Mucosa of descending colon (tissue), 3 donors: ENCODE measurements around the gene ARHGAP26. TPM values are rescaled to one million over a fixed set of nuclear protein-coding genes. Genes with fewer than 3 reads are reported as not detected.

Experiments
- ATAC-seq: fragments of 200-7000 bp; cut with Tn5 transposase; one replicate; pipeline ENCODE4 v1.9.1; 2020; ENCODE audit warnings: mild to moderate bottlenecking, moderate library complexity
- DNase-seq, 3 donors: peaks; one replicate each; pipeline ENCODE4 v3.0.0-alpha.2; 2020
- H3K36me3 ChIP-seq: fragments of 200-600 bp; one replicate; pipeline ENCODE4 v1.8.0; 2021; ENCODE audit warnings: low read depth, mild to moderate bottlenecking
- H3K4me1 ChIP-seq: fragments of 200-600 bp; one replicate; pipeline ENCODE4 v1.8.0; 2021; ENCODE audit warnings: low read depth, mild to moderate bottlenecking
- H3K4me3 ChIP-seq: fragments of 200-600 bp; one replicate; pipeline ENCODE4 v1.8.0; 2021; ENCODE audit warnings: mild to moderate bottlenecking
- H3K9me3 ChIP-seq: fragments of 200-600 bp; one replicate; pipeline ENCODE4 v1.8.0; 2021; ENCODE audit warnings: mild to moderate bottlenecking
- CTCF ChIP-seq: fragments of 200-600 bp; IDR thresholded peaks from one replicate; pipeline ENCODE4 v1.8.0; 2022; ENCODE audit warnings: antibody characterized with exemption, mild to moderate bottlenecking
- intact Hi-C, 2 donors: fragments of 100-400 bp; cut with DNase I in 1 of 2; cut with micrococcal nuclease in 1 of 2; formaldehyde crosslinking; loops; one replicate each; pipeline versions ENCODE4 v1.11.0 to v1.11.1; 2022; cut with DNase I, micrococcal nuclease
- total RNA-seq, 3 donors: library from RNA; stranded (reverse); fragmentation: NEBNext Ultra II Directional in 2 of 3; extraction: Animal tissue kit (Norgen Biotek cat#: 25700) in 2 of 3; gene quantifications; one replicate each; pipeline versions ENCODE4 v1.2.1 to v1.2.4, GENCODE V29; 2021 to 2023
- donor health status: DM: no; HTN: no; CAD: no; lungs with moderate emphysema.
- donor health status: DM: no; HTN: no; CAD: no.
- donor health status: DM: no; HTN: yes; CAD: no.

The ARHGAP26 gene
- total RNA-seq, 3 donors from 2014 or later, result 52.9 to 96.0 (median 67.8) TPM

- TF ChIP-seq CTCF, result no peak
- no peak for ATAC-seq
- no peaks in the 10 kb centered on the region for H3K9me3 ChIP-seq
- DNase-seq, result no peak
- H3K36me3 ChIP-seq, result no peaks in the 10 kb centered on the region
- peaks cover 11% of the 10 kb centered on the region for H3K4me1 ChIP-seq
- intact Hi-C loops, result loop anchor here in 1 of 2 donors (10.0 kb wide), 1 partner anchor 85 kb away; the partner anchor contains the start of gene ARHGAP26
- H3K4me3 ChIP-seq, result no peak overlapping the region
Measured at GRCh38 chr5:142860270-142860669, 90.1 kb downstream of the ARHGAP26 start.

GRCh38 chr5:142861011-142861410, 90.8 kb downstream of the ARHGAP26 start:
- no peak for TF ChIP-seq CTCF
- ATAC-seq (peak; percentile 60), DNase-seq (no peak)
- Histone ChIP-seq H3K4me3 (no peak overlapping the region), H3K4me1 (peaks cover 11% of the 10 kb centered on the region), H3K9me3 (no peaks in the 10 kb centered on the region), H3K36me3 (no peaks in the 10 kb centered on the region)
- intact Hi-C loops, result loop anchor here in 1 of 2 donors (10.0 kb wide), 1 partner anchor 86 kb away; the partner anchor contains the start of gene ARHGAP26

- intact Hi-C loops, result loop anchor here in 1 of 2 donors (10.0 kb wide), 1 partner anchor 88 kb away; the partner anchor contains the start of gene ARHGAP26
- Histone ChIP-seq H3K36me3 (no peaks in the 10 kb centered on the region), H3K4me1 (peaks cover 12% of the 10 kb centered on the region), H3K4me3 (no peak overlapping the region), H3K9me3 (no peaks in the 10 kb centered on the region)
- no peak for TF ChIP-seq CTCF
- ATAC-seq, result no peak
- no peak for DNase-seq
Measured at GRCh38 chr5:142862594-142862993, 92.4 kb downstream of the ARHGAP26 start.

- H3K4me3 ChIP-seq, result no peak overlapping the region
- no peak for ATAC-seq
- intact Hi-C loops, result loop anchor here in 1 of 2 donors (10.0 kb wide), 1 partner anchor 89 kb away; the partner anchor contains the start of gene ARHGAP26
- TF ChIP-seq CTCF, result no peak
- peaks cover 23% of the 10 kb centered on the region for H3K4me1 ChIP-seq
- H3K36me3 ChIP-seq, result no peaks in the 10 kb centered on the region
- no peak for DNase-seq
- no peaks in the 10 kb centered on the region for H3K9me3 ChIP-seq
Measured at GRCh38 chr5:142863856-142864255, 93.7 kb downstream of the ARHGAP26 start.

GRCh38 chr5:142864290-142865260, 94.4 kb downstream of the ARHGAP26 start:
- DNase-seq, result peak in 1 of 3 donors; percentile 56
- Histone ChIP-seq H3K4me1 (peaks cover 27% of the 10 kb centered on the region), H3K36me3 (no peaks in the 10 kb centered on the region), H3K4me3 (no peak overlapping the region), H3K9me3 (no peaks in the 10 kb centered on the region)
- ATAC-seq, result peak; percentile 65
- no peak for TF ChIP-seq CTCF
- intact Hi-C loops, result loop anchor here in 1 of 2 donors (10.0 kb wide), 1 partner anchor 90 kb away; the partner anchor contains the start of gene ARHGAP26
